ENCODE data around the gene SLC25A11.

Gene SLC25A11

DNA sequence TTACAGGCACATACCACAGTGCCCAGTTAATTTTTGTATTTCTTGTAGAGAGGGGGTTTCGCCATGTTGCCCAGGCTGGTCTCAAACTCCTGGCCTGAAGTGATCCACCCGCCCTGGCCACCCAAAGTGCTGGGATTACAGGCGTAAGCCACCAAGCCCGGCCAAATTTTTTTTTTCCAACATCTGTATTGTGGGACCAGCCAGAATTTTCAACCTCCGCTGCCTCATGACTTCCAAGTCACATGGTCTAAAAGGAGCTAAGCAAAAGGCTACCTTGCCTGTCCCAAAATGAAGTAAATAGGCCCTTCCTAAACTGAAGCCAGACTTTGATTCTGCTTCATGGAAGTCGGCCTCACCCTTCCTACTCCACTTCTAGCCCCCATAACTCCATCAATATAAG, 32.0 kb upstream of the SLC25A11 start:
- no CpG with 5 or more reads among the region's 6 CpGs for WGBS (ENCODE audit: extremely low coverage, insufficient coverage, insufficient read length)

DNA sequence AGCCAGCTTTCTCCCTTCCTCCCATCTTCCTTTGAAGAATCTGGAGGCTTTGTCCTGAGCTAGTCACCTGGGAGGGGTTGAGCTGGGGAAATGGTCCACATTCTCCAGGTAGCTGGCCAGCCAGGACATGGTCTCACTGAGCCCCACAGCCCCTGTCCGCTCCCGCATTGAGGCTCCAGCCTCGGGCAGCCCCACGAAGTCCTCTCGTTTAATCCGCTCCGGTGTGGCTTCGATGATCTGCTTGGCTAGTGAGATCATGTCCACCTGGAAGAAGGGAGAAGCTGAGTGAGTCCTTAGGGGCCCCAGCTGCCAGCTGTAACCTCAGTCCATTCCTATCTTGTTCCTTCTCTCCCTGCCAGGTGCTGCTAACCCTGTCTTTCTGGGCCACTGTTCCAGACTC, 30.4 kb upstream of the SLC25A11 start:
- Histone ChIP-seq H4K91ac (ENCODE audit: low read depth, low read length) (no peak overlapping the region), H4K8ac (ENCODE audit: low read depth, low read length) (no peak overlapping the region), H2AFZ (ENCODE audit: insufficient read depth, low read length, poor library complexity) (no peak overlapping the region), H3K4me1 (ENCODE audit: control insufficient read depth in 1 of 2, insufficient read depth in 2 of 2, low read length in 2 of 2) (peaks cover 15 to 20% of the 10 kb centered on the region in 2 experiments), H3K18ac (ENCODE audit: low read length) (no peak overlapping the region), H3K14ac (ENCODE audit: low read length) (no peak overlapping the region), H3K4me2 (ENCODE audit: low read length) (no peak overlapping the region), H3K4ac (ENCODE audit: low read depth, low read length) (no peak overlapping the region), H2BK12ac (ENCODE audit: low read length) (no peak overlapping the region), H3K79me2 (ENCODE audit: control insufficient read depth, insufficient read depth, low read length, poor library complexity) (peaks cover 19% of the 10 kb centered on the region), H3K36me3 (ENCODE audit: control insufficient read depth in 1 of 2, insufficient read depth in 2 of 2, low read length in 2 of 2) (peaks cover 25 to 29% of the 10 kb centered on the region in 2 experiments), H3K27ac (ENCODE audit: low read depth, low read length) (no peak overlapping the region), H3K4me3 (ENCODE audit: low read depth, low read length) (no peak overlapping the region), H3K79me1 (ENCODE audit: low read length) (peaks cover 27% of the 10 kb centered on the region), H2BK5ac (ENCODE audit: low read depth, low read length, poor library complexity) (no peak overlapping the region), H3K27me3 (ENCODE audit: insufficient read depth, low read length) (no peaks in the 10 kb centered on the region), H2AK5ac (ENCODE audit: low read length) (no peak overlapping the region), H3K9ac (ENCODE audit: low read length) (no peak overlapping the region), H2BK120ac (ENCODE audit: insufficient read depth, low read length, poor library complexity) (no peak overlapping the region), H3K9me3 (ENCODE audit: insufficient read depth, low read depth, low read length) (no peaks in the 10 kb centered on the region), H3K23ac (ENCODE audit: low read length) (no peak overlapping the region), H4K12ac (ENCODE audit: low read depth, low read length) (no peak overlapping the region)
- no CpG with 5 or more reads among the region's 8 CpGs for WGBS (ENCODE audit: extremely low coverage, insufficient coverage, insufficient read length)
- DNase-seq = no peak

More for the DNA sequence above, 32.0 kb upstream of the SLC25A11 start:
- Histone ChIP-seq H4K91ac (ENCODE audit: low read depth, low read length) (no peak overlapping the region), H3K79me2 (ENCODE audit: control insufficient read depth, insufficient read depth, low read length, poor library complexity) (peaks cover 15% of the 10 kb centered on the region), H4K12ac (ENCODE audit: low read depth, low read length) (no peak overlapping the region), H3K9ac (ENCODE audit: low read length) (no peak overlapping the region), H3K23ac (ENCODE audit: low read length) (no peak overlapping the region), H3K27ac (ENCODE audit: low read depth, low read length) (no peak overlapping the region), H2AK5ac (ENCODE audit: low read length) (no peak overlapping the region), H3K27me3 (ENCODE audit: insufficient read depth, low read length) (no peaks in the 10 kb centered on the region), H3K14ac (ENCODE audit: low read length) (no peak overlapping the region), H2BK120ac (ENCODE audit: insufficient read depth, low read length, poor library complexity) (no peak overlapping the region), H3K79me1 (ENCODE audit: low read length) (peaks cover 21% of the 10 kb centered on the region), H2BK12ac (ENCODE audit: low read length) (no peak overlapping the region), H2AFZ (ENCODE audit: insufficient read depth, low read length, poor library complexity) (no peak overlapping the region), H3K9me3 (ENCODE audit: insufficient read depth, low read depth, low read length) (no peaks in the 10 kb centered on the region), H2BK5ac (ENCODE audit: low read depth, low read length, poor library complexity) (no peak overlapping the region), H3K4me1 (ENCODE audit: control insufficient read depth in 1 of 2, insufficient read depth in 2 of 2, low read length in 2 of 2) (peaks cover 15 to 16% of the 10 kb centered on the region in 2 experiments), H3K4me2 (ENCODE audit: low read length) (no peak overlapping the region), H3K4me3 (ENCODE audit: low read depth, low read length) (no peak overlapping the region), H3K18ac (ENCODE audit: low read length) (no peak overlapping the region), H3K4ac (ENCODE audit: low read depth, low read length) (no peak overlapping the region), H4K8ac (ENCODE audit: low read depth, low read length) (no peak overlapping the region), H3K36me3 (ENCODE audit: control insufficient read depth in 1 of 2, insufficient read depth in 2 of 2, low read length in 2 of 2) (peaks cover 26 to 30% of the 10 kb centered on the region in 2 experiments)
- DNase-seq = no peak

DNA sequence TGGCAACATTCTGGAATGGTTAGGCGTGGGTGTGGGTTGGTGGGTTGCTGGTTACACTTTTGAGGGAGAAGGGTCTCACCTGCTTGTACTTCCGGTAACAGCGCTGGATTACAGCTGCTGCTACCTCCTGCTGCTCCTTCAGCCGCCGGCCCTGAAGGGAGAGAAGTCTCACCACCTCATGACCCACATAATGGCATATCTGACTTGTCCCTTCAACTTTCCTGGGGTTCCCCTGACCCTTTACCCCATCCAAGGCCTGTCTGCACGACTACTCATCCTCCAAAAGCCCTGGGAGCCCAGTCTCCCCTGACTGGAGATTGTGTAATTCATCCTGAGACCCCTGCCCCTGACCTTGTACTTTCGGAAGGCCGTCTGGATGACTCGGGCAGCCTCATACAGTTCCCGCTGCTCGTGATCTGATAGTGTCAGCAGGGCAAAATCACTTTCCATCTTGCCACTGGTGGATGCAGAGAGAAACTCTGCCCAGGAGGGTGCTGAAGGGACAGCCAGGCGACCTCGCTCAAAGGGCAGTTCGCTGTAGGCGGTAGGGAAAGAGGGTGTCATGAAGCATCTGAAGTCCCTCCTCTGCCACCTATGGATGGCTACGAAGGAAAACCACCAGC, 29.8 kb upstream of the SLC25A11 start:
- Histone ChIP-seq H2BK5ac (ENCODE audit: low read depth, low read length, poor library complexity) (no peak overlapping the region), H3K79me2 (ENCODE audit: control insufficient read depth, insufficient read depth, low read length, poor library complexity) (peaks cover 19% of the 10 kb centered on the region), H3K23ac (ENCODE audit: low read length) (no peak overlapping the region), H3K27ac (ENCODE audit: low read depth, low read length) (peak overlapping the region; percentile 96), H4K12ac (ENCODE audit: low read depth, low read length) (peak overlapping the region; percentile 10), H2AFZ (ENCODE audit: insufficient read depth, low read length, poor library complexity) (no peak overlapping the region), H3K36me3 (ENCODE audit: control insufficient read depth in 1 of 2, insufficient read depth in 2 of 2, low read length in 2 of 2) (peaks cover 23 to 29% of the 10 kb centered on the region in 2 experiments), H3K79me1 (ENCODE audit: low read length) (peaks cover 27% of the 10 kb centered on the region), H3K18ac (ENCODE audit: low read length) (peak overlapping the region; percentile 15), H3K9ac (ENCODE audit: low read length) (no peak overlapping the region), H2BK120ac (ENCODE audit: insufficient read depth, low read length, poor library complexity) (no peak overlapping the region), H3K9me3 (ENCODE audit: insufficient read depth, low read depth, low read length) (no peaks in the 10 kb centered on the region), H3K27me3 (ENCODE audit: insufficient read depth, low read length) (no peaks in the 10 kb centered on the region), H3K4me3 (ENCODE audit: low read depth, low read length) (no peak overlapping the region), H2BK12ac (ENCODE audit: low read length) (no peak overlapping the region), H3K4me2 (ENCODE audit: low read length) (peak overlapping the region; percentile 67), H3K4me1 (ENCODE audit: control insufficient read depth in 1 of 2, insufficient read depth in 2 of 2, low read length in 2 of 2) (peaks cover 15 to 20% of the 10 kb centered on the region in 2 experiments), H4K91ac (ENCODE audit: low read depth, low read length) (peak overlapping the region; percentile 67), H3K4ac (ENCODE audit: low read depth, low read length) (peak overlapping the region; percentile 39), H3K14ac (ENCODE audit: low read length) (peak overlapping the region; percentile 8), H4K8ac (ENCODE audit: low read depth, low read length) (no peak overlapping the region), H2AK5ac (ENCODE audit: low read length) (no peak overlapping the region)
- WGBS (ENCODE audit: extremely low coverage, insufficient coverage, insufficient read length) = no CpG with 5 or more reads among the region's 16 CpGs
- DNase-seq = no peak

DNA sequence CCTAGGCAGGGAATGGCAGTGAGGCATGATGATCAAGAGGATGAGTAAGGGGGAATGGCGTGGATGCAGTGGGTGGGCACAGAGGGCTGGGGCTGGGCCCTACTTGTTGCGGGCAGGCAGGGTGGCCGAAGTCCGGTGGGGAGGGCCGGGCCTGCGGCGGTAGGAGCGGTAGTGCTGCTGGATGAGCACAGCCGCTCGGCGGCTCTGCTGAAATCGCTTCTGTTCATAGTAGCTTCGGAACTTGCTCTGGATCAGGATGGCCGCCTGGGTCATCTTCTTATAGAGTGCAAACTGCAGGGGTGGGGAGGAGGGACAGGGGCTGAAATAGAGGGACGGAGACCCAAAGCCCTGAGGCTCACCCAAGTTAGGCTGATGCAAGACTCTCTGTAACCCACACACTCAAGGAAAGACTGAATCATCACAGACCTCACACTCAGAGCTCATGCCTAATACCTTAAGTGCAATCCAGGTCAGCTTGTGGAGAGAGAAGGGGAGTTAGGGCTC, 29.3 kb upstream of the SLC25A11 start:
- H3K79me2 ChIP-seq (ENCODE audit: control insufficient read depth, insufficient read depth, low read length, poor library complexity) = peaks cover 19% of the 10 kb centered on the region
- H2BK12ac ChIP-seq (ENCODE audit: low read length) = peak overlapping the region; percentile 13
- peak overlapping the region; percentile 88 for H3K4ac ChIP-seq (ENCODE audit: low read depth, low read length)
- no CpG with 5 or more reads among the region's 15 CpGs for WGBS (ENCODE audit: extremely low coverage, insufficient coverage, insufficient read length)
- peak overlapping the region; percentile 92 for H3K14ac ChIP-seq (ENCODE audit: low read length)
- peak overlapping the region; percentile 67 for H3K4me2 ChIP-seq (ENCODE audit: low read length)
- H2AK5ac ChIP-seq (ENCODE audit: low read length) = peak overlapping the region; percentile 94
- H2BK5ac ChIP-seq (ENCODE audit: low read depth, low read length, poor library complexity) = peak overlapping the region; percentile 86
- H4K91ac ChIP-seq (ENCODE audit: low read depth, low read length) = peak overlapping the region; percentile 94
- peak overlapping the region; percentile 79 for H3K4me3 ChIP-seq (ENCODE audit: low read depth, low read length)
- H2AFZ ChIP-seq (ENCODE audit: insufficient read depth, low read length, poor library complexity) = peak overlapping the region; percentile 57
- H2BK120ac ChIP-seq (ENCODE audit: insufficient read depth, low read length, poor library complexity) = peak overlapping the region; percentile 55
- peaks cover 15 to 20% of the 10 kb centered on the region in 2 experiments for H3K4me1 ChIP-seq (ENCODE audit: control insufficient read depth in 1 of 2, insufficient read depth in 2 of 2, low read length in 2 of 2)
- H3K36me3 ChIP-seq (ENCODE audit: control insufficient read depth in 1 of 2, insufficient read depth in 2 of 2, low read length in 2 of 2) = peaks cover 23 to 28% of the 10 kb centered on the region in 2 experiments
- H4K8ac ChIP-seq (ENCODE audit: low read depth, low read length) = peak overlapping the region; percentile 85
- peak overlapping the region; percentile 87 for H3K9ac ChIP-seq (ENCODE audit: low read length)
- peak overlapping the region; percentile 96 for H3K27ac ChIP-seq (ENCODE audit: low read depth, low read length)
- no peak overlapping the region for H3K23ac ChIP-seq (ENCODE audit: low read length)
- peak overlapping the region; percentile 85 for H4K12ac ChIP-seq (ENCODE audit: low read depth, low read length)
- peak overlapping the region; percentile 90 for H3K18ac ChIP-seq (ENCODE audit: low read length)
- DNase-seq = peak; percentile 56 to 81
- H3K27me3 ChIP-seq (ENCODE audit: insufficient read depth, low read length) = no peaks in the 10 kb centered on the region
- H3K9me3 ChIP-seq (ENCODE audit: insufficient read depth, low read depth, low read length) = no peaks in the 10 kb centered on the region
- peaks cover 27% of the 10 kb centered on the region for H3K79me1 ChIP-seq (ENCODE audit: low read length)

Data from trophoblast cell (in vitro differentiated cells and primary cell).